Aorta (tissue), 5 donors: ENCODE data around the gene EVI5. TPM values are rescaled to one million over a fixed set of nuclear protein-coding genes. Genes with fewer than 3 reads are reported as not detected.
A peak's percentile ranks its signal among the peaks of the same experiment; 100 is the strongest.

Experiments
- ATAC-seq: fragments of 200-7000 bp; cut with Tn5 transposase; one replicate; pipeline ENCODE4 v1.9.1; 2022; ENCODE audit warnings: moderate library complexity; ENCODE audit not compliant: low FRiP score
- DNase-seq, 2 donors: peaks; one replicate each; pipeline ENCODE4 v3.0.0-alpha.2; 2020
- H3K27ac ChIP-seq, 2 donors: one replicate each; pipeline ENCODE4 v1.5.1; 2013; ENCODE audit warnings: low read length in 2 of 2, mild to moderate bottlenecking in 2 of 2, moderate library complexity in 2 of 2, control low read depth in 1 of 2, inconsistent platforms in 1 of 2, low read depth in 1 of 2
- H3K27me3 ChIP-seq, 2 donors: one replicate each; pipeline ENCODE4 v1.6.1; 2013; ENCODE audit warnings: control low read depth in 1 of 2, low read length in 1 of 2, mild to moderate bottlenecking in 1 of 2, moderate library complexity in 1 of 2; ENCODE audit not compliant: insufficient read depth in 2 of 2, control insufficient read depth in 1 of 2
- H3K36me3 ChIP-seq, 2 donors: one replicate each; pipeline ENCODE4 v1.6.1; 2013; ENCODE audit warnings: control low read depth in 1 of 2, low read length in 1 of 2, mild to moderate bottlenecking in 1 of 2; ENCODE audit not compliant: insufficient read depth in 2 of 2, control insufficient read depth in 1 of 2
- H3K4me1 ChIP-seq, 2 donors: one replicate each; pipeline ENCODE4 v1.6.1; 2013; ENCODE audit warnings: low read length in 2 of 2, control low read depth in 1 of 2, mild to moderate bottlenecking in 1 of 2, moderate library complexity in 1 of 2; ENCODE audit not compliant: insufficient read depth in 2 of 2, control insufficient read depth in 1 of 2
- H3K4me3 ChIP-seq, 2 donors: one replicate each; pipeline ENCODE4 v1.5.1; 2013; ENCODE audit warnings: low read length in 2 of 2, control low read depth in 1 of 2, mild to moderate bottlenecking in 1 of 2
- H3K9me3 ChIP-seq: one replicate; pipeline ENCODE4 v1.6.1; 2013; ENCODE audit warnings: mild to moderate bottlenecking, low read length; ENCODE audit not compliant: control insufficient read depth
- WGBS, 2 donors: extraction: QIAGEN DNeasy Blood & Tissue Kit; methylation state at CpG; one replicate each; pipeline ENCODE4 v1.1.7; 2013; 5-methylcytosine and 5-hydroxymethylcytosine counted together
- intact Hi-C, 2 donors: fragments of 100-400 bp; cut with DNase I; formaldehyde crosslinking; loops; one replicate each; pipeline versions ENCODE4 v1.14.2 to v1.15.0; 2022
- polyA plus RNA-seq, 2 donors: library from polyadenylated mRNA; stranded (reverse); fragments of 200-250 nt; gene quantifications; one replicate each; pipeline ENCODE4 v1.2.3, GENCODE V29; 2013
- total RNA-seq, 2 donors: library from RNA; stranded (reverse); fragmentation: NEBNext Ultra II Directional; extraction: Animal tissue kit (Norgen Biotek cat#: 25700); gene quantifications; one replicate each; pipeline ENCODE4 v1.2.1, GENCODE V29; 2021
- donor health status: healthy with polysubstance abuse.
- donor health status: Bipolar disorder and iron deficiency.
- donor health status: DM: no; HTN: no; CAD: no.
- donor health status: DM: no; HTN: no; CAD: no.
- donor health status: DM: yes; HTN: yes; CAD: no.

Gene EVI5
- total and polyA plus RNA-seq, 4 donors = 8.3 to 54.7 (median 29.0) TPM

- 3% methylated on average over 47 to 56 of the region's 56 CpGs for WGBS, 2 donors
- no peaks in the 10 kb centered on the region for H3K9me3 ChIP-seq
- H3K27me3 ChIP-seq = peaks cover 0 to 2% of the 10 kb centered on the region in 2 donors
- no peaks in the 10 kb centered on the region for H3K36me3 ChIP-seq
- ATAC-seq (no peak), DNase-seq (peak; percentile 52 to 76)
- intact Hi-C loops = no loop called here
- no peak overlapping the region for H3K27ac ChIP-seq
- peak overlapping the region in 1 of 2 donors; percentile 28 for H3K4me3 ChIP-seq
- no peaks in the 10 kb centered on the region for H3K4me1 ChIP-seq
Observed at GRCh38 chr1:92483610-92484471, 301.1 kb downstream of the EVI5 start.

GRCh38 chr1:92482665-92483609, 302.0 kb downstream of the EVI5 start:
- 2 to 3% methylated on average over 62 of the region's 62 CpGs for WGBS, 2 donors
- Histone ChIP-seq H3K36me3 (no peaks in the 10 kb centered on the region), H3K9me3 (no peaks in the 10 kb centered on the region), H3K4me3 (peak overlapping the region in 1 of 2 donors; percentile 31), H3K27ac (no peak overlapping the region), H3K27me3 (peaks cover 0 to 2% of the 10 kb centered on the region in 2 donors), H3K4me1 (no peaks in the 10 kb centered on the region)
- ATAC-seq (no peak), DNase-seq (peak in 1 of 2 donors; percentile 49)
- intact Hi-C loops = no loop called here

- H3K36me3 ChIP-seq = no peaks in the 10 kb centered on the region
- ATAC-seq (no peak), DNase-seq (no peak)
- no peaks in the 10 kb centered on the region for H3K9me3 ChIP-seq
- intact Hi-C loops = no loop called here
- WGBS, 2 donors = 2 to 5% methylated on average over 38 to 39 of the region's 39 CpGs
- peaks cover 0 to 2% of the 10 kb centered on the region in 2 donors for H3K27me3 ChIP-seq
- H3K27ac ChIP-seq = no peak overlapping the region
- H3K4me3 ChIP-seq = peak overlapping the region; percentile 6 to 31
- H3K4me1 ChIP-seq = no peaks in the 10 kb centered on the region
Observed at GRCh38 chr1:92481971-92482664, 302.8 kb downstream of the EVI5 start.

DNA sequence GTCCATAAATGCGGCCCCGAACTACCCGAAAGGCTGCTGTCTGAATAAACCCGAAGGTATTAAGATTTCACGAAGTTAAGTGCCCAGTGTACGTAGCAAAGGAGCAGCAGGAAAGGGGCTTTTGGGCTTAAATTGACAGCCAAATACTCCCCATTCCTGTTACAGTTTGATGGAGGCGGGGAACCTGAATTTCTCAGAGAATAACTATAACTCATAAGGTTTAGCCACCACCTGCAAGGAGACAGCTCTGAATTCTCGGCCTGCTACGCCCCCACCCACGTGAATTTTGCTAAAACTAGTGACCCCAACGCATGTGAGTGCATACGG, 303.3 kb downstream of the EVI5 start:
- ATAC-seq = no peak
- peaks cover 0 to 2% of the 10 kb centered on the region in 2 donors for H3K27me3 ChIP-seq
- H3K4me3 ChIP-seq = peak overlapping the region in 1 of 2 donors; percentile 31
- H3K36me3 ChIP-seq = no peaks in the 10 kb centered on the region
- no peaks in the 10 kb centered on the region for H3K9me3 ChIP-seq
- no peaks in the 10 kb centered on the region for H3K4me1 ChIP-seq
- no peak overlapping the region for H3K27ac ChIP-seq
- DNase-seq = no peak
- WGBS, 2 donors = 17 to 22% methylated on average over 12 of the region's 12 CpGs
- intact Hi-C loops = no loop called here

DNA sequence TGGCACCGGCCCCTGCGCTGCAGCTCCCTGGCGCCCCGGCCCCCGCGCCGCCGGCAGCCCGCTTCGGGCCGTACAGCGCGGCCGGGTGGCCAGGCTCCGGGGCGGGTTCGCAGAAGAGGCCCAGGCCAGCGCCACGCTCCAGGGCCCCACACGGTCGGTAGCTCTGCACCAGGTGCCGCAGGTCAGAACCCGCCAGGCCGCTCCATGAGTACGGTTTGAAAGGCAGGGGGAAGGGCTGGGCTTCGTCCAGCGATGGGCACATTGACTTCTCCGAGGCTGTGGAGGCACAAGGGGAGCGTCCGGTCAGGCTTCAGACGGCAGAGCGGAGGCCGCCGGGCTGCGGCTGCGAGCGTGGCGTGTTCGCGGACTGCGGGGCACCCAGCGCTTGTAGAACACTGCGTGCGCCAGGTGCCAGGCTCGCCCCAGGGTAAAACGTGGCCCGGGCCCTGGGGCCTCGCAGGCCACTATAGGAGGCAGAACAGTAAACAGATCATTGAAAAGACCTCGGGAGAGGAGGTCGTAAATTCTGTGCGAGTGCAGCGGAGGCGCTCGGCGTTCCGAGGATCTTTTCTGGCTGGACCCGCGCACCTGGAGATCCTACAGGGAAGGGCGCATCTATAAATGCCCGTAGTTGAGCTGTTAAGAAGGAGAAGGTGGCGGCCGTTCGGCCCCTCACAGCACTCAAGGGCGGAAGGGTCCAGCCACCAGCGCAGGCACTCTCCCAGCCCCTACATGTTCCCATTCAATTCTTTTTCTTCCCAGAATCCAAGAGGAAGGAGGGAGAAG, 303.9 kb downstream of the EVI5 start:
- H3K27ac ChIP-seq = no peak overlapping the region
- no peak for ATAC-seq
- H3K36me3 ChIP-seq = no peaks in the 10 kb centered on the region
- no peaks in the 10 kb centered on the region for H3K9me3 ChIP-seq
- WGBS, 2 donors = 8 to 10% methylated on average over 57 to 65 of the region's 65 CpGs
- H3K27me3 ChIP-seq = peaks cover 0 to 2% of the 10 kb centered on the region in 2 donors
- intact Hi-C loops = no loop called here
- no peaks in the 10 kb centered on the region for H3K4me1 ChIP-seq
- DNase-seq = peak in 1 of 2 donors; percentile 76
- no peak overlapping the region for H3K4me3 ChIP-seq

- intact Hi-C loops = no loop called here
- ATAC-seq = no peak
- H3K36me3 ChIP-seq = no peaks in the 10 kb centered on the region
- no peak overlapping the region for H3K27ac ChIP-seq
- H3K4me3 ChIP-seq = no peak overlapping the region
- H3K4me1 ChIP-seq = no peaks in the 10 kb centered on the region
- DNase-seq = no peak
- WGBS, 2 donors = 25 to 34% methylated on average over 53 to 59 of the region's 59 CpGs
- no peaks in the 10 kb centered on the region for H3K9me3 ChIP-seq
- H3K27me3 ChIP-seq = peaks cover 0 to 2% of the 10 kb centered on the region in 2 donors
Observed at GRCh38 chr1:92480200-92480812, 304.6 kb downstream of the EVI5 start.

DNA sequence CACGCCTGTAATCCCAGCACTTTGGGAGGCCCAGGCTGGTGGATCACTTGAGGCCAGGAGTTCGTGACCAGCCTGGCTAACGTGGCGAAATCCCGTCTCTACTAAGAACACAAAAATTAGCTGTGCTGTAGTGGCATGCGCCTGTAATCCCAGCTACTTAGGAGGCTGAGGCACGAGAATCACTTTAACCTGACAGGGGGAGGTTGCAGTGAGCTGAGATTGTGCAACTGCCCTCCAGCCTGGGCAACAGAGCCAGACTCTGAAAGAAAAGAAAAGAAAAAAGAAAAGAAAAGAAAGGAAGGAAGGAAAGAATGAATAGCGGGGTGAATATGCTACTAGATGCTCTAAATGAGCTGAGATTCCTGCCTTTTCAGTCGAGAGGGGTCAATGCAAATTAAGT, 305.3 kb downstream of the EVI5 start:
- intact Hi-C loops = no loop called here
- WGBS, 2 donors = 97 to 98% methylated on average over 9 of the region's 9 CpGs
- H3K27me3 ChIP-seq = peaks cover 0 to 2% of the 10 kb centered on the region in 2 donors

More for the DNA sequence above, 305.3 kb downstream of the EVI5 start:
- DNase-seq (no peak), ATAC-seq (no peak)
- no peak overlapping the region for H3K27ac ChIP-seq
- H3K9me3 ChIP-seq = no peaks in the 10 kb centered on the region
- H3K4me3 ChIP-seq = no peak overlapping the region
- no peaks in the 10 kb centered on the region for H3K4me1 ChIP-seq
- H3K36me3 ChIP-seq = no peaks in the 10 kb centered on the region
